Progenitor cell of endocrine pancreas (in vitro differentiated cells): Measurements from ENCODE around the gene RPS10. TPM values are rescaled to one million over a fixed set of nuclear protein-coding genes. Genes with fewer than 3 reads are reported as not detected.

Experiments used
- DNase-seq: peaks from one replicate; pipeline ENCODE4 v3.0.0; 2021; ENCODE audit warnings: low spot score; ENCODE audit not compliant: unreplicated experiment
- H3K27ac Mint-ChIP-seq: 2 replicates; pipeline ENCODE4 v1.8.0; 2021; ENCODE audit warnings: mild to moderate bottlenecking, moderate library complexity, mixed read lengths
- H3K27me3 Mint-ChIP-seq: 2 replicates; pipeline ENCODE4 v1.8.0; 2021; ENCODE audit warnings: mixed read lengths
- H3K36me3 Mint-ChIP-seq: 2 replicates; pipeline ENCODE4 v1.8.0; 2022; ENCODE audit warnings: mixed read lengths; ENCODE audit not compliant: insufficient read depth
- H3K4me1 Mint-ChIP-seq: 2 replicates; pipeline ENCODE4 v1.8.0; 2021; ENCODE audit warnings: low read depth, mixed read lengths
- H3K4me3 Mint-ChIP-seq: 2 replicates; pipeline ENCODE4 v1.8.0; 2021; ENCODE audit warnings: low read depth, mild to moderate bottlenecking, moderate library complexity, mixed read lengths
- H3K9me3 Mint-ChIP-seq: 2 replicates; pipeline ENCODE4 v1.8.0; 2021; ENCODE audit warnings: low read depth, mixed read lengths
- CTCF ChIP-seq: fragments of 200-600 bp; sonication (generic); IDR thresholded peaks from one replicate; pipeline ENCODE4 v1.5.0; 2021; ENCODE audit warnings: antibody characterized with exemption, mild to moderate bottlenecking; ENCODE audit not compliant: unreplicated experiment
- total RNA-seq: library from RNA; stranded (reverse); gene quantifications from 2 replicates; pipeline ENCODE4 v1.2.1, GENCODE V29; 2021

Gene RPS10
- total RNA-seq, 1 donor from 2014 or later, result 1,118 TPM

- H3K27me3 Mint-ChIP-seq, result no peaks in the 10 kb centered on the region
- no peaks in the 10 kb centered on the region for H3K4me1 Mint-ChIP-seq
- H3K4me3 Mint-ChIP-seq, result no peak overlapping the region
- no peak overlapping the region for H3K27ac Mint-ChIP-seq
- no peak for DNase-seq
- no peak for TF ChIP-seq CTCF
- peaks cover 9% of the 10 kb centered on the region for H3K9me3 Mint-ChIP-seq
- H3K36me3 Mint-ChIP-seq, result no peaks in the 10 kb centered on the region
Observed at GRCh38 chr6:34437644-34437970, 11.7 kb upstream of the RPS10 start.

GRCh38 chr6:34436803-34437643, 11.2 kb upstream of the RPS10 start:
- Mint-ChIP-seq H3K27ac (no peak overlapping the region), H3K4me3 (no peak overlapping the region), H3K27me3 (no peaks in the 10 kb centered on the region), H3K9me3 (peaks cover 9% of the 10 kb centered on the region), H3K4me1 (no peaks in the 10 kb centered on the region), H3K36me3 (no peaks in the 10 kb centered on the region)
- no peak for TF ChIP-seq CTCF
- no peak for DNase-seq

- H3K9me3 Mint-ChIP-seq, result peaks cover 16% of the 10 kb centered on the region
- no peaks in the 10 kb centered on the region for H3K27me3 Mint-ChIP-seq
Observed at GRCh38 chr6:34435916-34436315, 10.0 kb upstream of the RPS10 start.

GRCh38 chr6:34425132-34425497, 754 bp downstream of the RPS10 start:
- H3K27me3 Mint-ChIP-seq, result no peaks in the 10 kb centered on the region
- peaks cover 13% of the 10 kb centered on the region for H3K36me3 Mint-ChIP-seq
- peak overlapping the region; percentile 98 for H3K4me3 Mint-ChIP-seq
- H3K27ac Mint-ChIP-seq, result peak overlapping the region; percentile 100
- no peak for DNase-seq
- no peaks in the 10 kb centered on the region for H3K9me3 Mint-ChIP-seq
- TF ChIP-seq CTCF, result no peak
- peaks cover 9% of the 10 kb centered on the region for H3K4me1 Mint-ChIP-seq

More at GRCh38 chr6:34435916-34436315, 10.0 kb upstream of the RPS10 start:
- no peak for TF ChIP-seq CTCF
- no peak for DNase-seq
- Mint-ChIP-seq H3K4me1 (no peaks in the 10 kb centered on the region), H3K36me3 (no peaks in the 10 kb centered on the region), H3K27ac (no peak overlapping the region), H3K4me3 (no peak overlapping the region)

GRCh38 chr6:34424200-34425131, 1.4 kb downstream of the RPS10 start:
- H3K36me3 Mint-ChIP-seq, result peaks cover 15% of the 10 kb centered on the region
- H3K27me3 Mint-ChIP-seq, result no peaks in the 10 kb centered on the region
- H3K9me3 Mint-ChIP-seq, result no peaks in the 10 kb centered on the region
- no peak for TF ChIP-seq CTCF
- peak overlapping the region; percentile 100 for H3K27ac Mint-ChIP-seq
- no peak for DNase-seq
- H3K4me3 Mint-ChIP-seq, result peak overlapping the region; percentile 98
- peaks cover 9% of the 10 kb centered on the region for H3K4me1 Mint-ChIP-seq
